ENCODE results near the gene ZNF292.
A peak's percentile ranks its signal among the peaks of the same experiment; 100 is the strongest.
"Not testable (repeated sequence)": the region's sequence is repeated elsewhere in the genome, so short reads cannot be mapped to it uniquely, and the experiment has no call there.

Gene ZNF292

DNA sequence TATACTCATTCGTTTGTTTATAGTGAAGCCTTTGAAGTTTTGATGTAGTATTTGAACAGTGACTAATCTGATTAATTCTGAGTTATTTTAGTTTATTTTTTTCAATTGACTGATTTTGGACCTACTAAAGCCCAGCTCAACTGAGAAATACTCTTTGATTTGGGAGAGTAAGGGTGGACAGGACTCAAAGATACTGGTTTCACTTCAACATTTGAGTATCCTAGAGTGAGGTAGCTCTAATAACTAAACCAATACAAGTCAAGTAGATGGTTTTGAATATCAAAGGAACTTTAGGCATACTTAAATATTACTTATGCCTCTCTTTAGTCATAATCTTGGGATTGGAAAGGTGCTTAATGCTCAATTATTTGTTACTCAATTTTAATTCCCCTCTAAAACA, 65.6 kb downstream of the ZNF292 start:
- no peak for FAIRE-seq

DNA sequence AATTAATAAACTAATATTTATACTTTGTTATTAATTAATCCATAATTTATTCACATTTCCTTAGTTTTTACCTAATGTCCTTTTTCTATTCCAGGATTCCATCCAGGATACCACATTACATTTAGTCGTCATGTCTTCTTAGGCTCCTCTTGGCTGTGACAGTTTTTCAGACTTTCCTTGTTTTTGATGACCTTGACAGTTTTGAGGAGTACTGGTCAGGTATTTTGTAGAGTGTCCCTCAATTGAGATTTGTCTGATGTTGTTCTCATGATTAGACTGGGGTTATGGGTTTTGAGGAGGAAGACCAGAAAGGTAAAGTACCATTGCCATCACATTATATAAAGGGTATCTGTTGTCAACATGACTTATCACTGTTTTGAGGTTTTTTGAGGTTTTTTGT, 67.3 kb downstream of the ZNF292 start:
- no peak for FAIRE-seq

DNA sequence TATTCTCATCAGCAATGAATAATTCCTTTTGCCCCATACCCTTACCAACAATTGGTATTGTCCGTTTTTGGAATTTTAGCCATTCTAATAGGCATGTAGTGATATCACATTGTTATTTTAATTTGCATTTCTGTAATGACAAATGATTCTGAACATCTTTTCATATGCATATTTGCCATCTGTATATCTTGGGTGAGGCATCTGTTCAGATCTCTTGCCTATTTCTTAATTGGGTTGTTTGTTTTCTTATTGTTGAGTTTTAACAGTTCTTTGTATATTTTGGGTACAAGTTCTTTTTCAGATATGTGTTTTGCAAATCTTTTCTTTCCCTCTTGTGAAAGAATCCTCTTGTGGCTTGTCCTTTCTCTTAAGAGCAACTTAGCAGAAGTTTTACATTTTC, 69.6 kb downstream of the ZNF292 start:
- FAIRE-seq, result no peak

DNA sequence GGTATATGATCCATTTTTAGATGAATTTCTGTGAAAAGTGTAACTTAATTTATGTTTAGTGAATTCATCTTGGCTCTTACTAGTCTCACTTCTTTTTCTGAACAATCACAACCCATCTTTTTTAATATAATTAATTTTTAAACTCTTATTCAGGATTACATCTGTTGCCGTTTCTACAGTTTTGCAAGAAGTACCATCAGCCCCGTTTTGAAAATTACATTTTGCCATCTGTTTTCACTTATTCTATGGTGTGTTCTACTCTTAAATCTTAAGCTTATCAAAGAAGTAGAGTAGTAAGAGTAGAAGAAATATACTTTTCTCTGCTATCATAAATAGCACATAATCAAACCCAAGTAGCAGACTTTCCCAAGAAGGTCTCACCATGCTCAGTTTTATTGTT, 70.1 kb downstream of the ZNF292 start:
- FAIRE-seq, result no peak

DNA sequence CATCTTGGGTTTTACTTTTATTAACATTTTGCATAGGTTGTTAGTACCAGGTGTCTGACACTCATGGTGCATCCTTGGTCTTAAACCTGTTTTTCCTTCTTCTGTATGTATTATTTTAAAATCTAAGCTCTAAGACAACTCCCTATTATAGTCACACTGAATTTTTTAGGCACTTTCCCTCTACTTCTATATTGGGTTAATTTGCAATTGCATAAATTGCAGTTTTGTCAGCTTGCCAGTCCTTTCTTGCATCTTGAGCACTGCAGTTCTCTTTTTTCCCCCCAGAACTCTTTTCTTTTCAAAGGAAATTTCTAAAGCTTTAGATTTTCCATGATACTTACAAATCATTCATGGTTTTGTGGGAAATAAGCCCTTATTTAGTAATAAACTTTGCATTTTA, 70.6 kb downstream of the ZNF292 start:
- no peak for FAIRE-seq

DNA sequence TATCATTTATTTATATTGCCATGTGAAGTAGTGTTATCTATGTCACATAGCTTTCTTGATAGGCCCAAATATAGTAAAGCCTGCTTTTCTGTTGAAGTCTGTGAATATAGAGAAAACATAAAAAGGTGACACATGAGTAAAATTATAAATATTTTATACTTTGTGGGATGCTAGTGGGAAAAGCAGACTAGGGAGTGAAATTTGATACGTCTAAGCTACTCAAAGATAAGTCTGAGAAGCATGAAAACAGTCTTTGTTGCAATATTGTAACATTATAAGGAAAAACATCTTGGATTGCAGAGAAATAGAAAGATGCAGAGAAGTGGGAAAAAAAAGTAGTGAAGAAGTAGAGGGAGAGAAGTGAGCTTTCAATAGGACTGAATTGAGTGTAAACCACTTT, 75.4 kb downstream of the ZNF292 start:
- FAIRE-seq, result no peak

DNA sequence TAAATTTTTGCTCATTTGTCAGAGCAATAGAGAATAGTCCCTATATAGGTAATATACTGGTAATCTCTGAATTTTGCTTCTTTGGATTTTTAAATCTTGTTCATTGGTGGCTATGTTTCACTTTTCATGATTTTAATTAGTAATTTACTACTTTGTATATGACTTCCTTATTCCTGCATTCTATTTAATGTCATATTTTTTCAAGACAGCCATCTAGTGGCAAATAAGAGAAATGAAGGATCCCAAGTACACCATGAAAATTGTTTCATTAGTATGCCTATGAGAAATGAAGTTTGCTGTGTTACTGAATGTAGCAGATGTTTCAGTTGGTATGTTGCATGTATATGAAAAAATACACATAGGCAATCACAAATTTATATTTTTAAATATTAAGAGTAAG, 82.4 kb downstream of the ZNF292 start:
- peak; percentile 88 for FAIRE-seq

DNA sequence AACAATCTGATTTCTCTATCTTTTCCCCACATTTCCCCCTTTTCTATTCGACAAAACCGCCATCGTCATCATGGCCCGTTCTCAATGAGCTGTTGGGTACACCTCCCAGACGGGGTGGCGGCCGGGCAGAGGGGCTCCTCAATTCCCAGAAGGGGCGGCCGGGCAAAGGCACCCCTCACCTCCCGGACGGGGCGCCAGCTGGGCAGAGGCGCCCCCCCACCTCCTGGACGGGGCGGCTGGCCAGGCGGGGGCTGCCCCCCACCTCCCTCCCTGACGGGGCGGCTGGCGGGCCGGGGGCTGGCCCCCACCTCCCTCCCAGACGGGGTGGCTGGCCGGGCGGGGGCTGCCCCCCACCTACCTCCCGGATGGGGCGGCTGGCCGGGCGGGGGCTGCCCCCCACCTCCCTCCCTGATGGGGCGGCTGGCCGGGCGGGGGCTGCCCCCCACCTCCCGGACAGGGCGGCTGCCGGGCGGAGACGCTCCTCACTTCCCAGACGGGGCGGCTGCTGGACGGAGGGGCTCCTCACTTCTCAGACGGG, 83.8 kb downstream of the ZNF292 start:
- FAIRE-seq, result not testable (repeated sequence)

DNA sequence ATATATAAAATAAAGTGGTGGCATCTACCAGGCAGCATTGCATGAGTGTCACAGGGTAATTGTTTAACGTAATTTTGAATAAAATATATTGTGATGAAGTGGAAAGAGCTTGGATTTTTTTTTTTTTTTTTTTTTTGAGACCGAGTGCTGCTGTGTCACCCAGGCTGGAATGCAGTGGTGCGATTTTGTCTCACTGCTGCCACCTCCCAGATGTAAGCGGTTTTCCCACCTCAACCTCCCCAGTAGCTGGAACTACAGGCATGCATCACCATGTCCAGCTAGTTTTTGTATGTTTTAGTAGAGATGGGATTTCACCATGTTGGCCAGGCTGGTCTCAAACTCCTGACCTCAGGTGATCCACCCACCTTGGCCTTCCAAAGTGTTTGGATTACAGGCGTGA, 85.9 kb downstream of the ZNF292 start:
- FAIRE-seq, result no peak

DNA sequence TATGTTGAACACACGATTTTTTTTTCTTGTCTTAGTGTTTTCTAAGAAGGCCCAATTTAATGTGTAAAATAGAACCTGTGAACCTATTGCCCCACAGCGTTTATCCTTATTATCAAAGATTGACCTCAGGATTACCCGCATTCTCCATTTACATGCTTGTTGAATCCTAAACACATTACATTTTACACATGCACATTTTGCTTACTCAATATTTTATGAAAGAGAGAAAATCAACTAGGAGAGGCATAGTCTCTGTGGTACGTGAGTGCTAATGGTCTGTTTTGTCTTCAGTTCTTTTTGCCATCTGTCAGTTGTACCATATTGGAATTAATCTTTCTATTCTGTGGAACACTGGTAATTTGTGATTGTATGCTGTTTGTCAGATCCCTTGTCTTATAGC, 86.9 kb downstream of the ZNF292 start:
- FAIRE-seq, result no peak

DNA sequence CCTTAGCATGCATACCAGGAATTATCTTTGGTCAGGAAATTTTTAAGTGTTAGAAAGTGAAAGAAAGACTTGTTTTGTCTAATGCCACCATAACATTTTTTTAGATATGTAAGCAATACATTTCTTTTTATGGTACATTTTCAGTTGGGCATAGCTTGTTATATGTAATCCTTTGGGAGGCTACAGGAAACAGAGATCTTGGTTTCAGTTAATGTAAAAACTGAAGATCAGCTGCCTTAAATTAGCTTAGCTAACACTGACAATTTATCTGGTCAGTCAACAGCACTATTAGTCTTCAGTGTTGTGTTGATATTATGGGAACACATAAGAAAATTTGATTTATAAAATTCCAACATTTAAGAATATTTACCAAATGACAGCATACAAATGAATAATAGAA, 88.4 kb downstream of the ZNF292 start:
- no peak for FAIRE-seq

DNA sequence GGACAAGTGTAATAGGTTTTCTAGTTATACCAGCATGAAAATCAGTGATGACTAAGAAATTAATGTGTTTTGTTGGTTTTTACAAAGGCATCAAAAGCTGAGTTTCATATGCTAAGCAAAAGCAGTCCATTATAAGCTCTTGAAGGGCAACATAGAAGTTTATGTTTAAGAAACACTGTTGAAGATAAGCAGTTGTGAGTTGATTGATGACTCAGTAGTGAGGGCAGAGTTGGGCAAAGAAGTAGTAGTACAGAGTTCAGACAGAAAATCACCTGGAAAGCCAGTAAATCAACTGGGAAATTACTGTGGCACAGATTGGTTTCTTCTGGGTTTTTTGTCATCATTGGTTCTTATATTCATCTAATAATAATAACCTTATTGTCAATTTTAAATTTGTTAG, 89.0 kb downstream of the ZNF292 start:
- no peak for FAIRE-seq

DNA sequence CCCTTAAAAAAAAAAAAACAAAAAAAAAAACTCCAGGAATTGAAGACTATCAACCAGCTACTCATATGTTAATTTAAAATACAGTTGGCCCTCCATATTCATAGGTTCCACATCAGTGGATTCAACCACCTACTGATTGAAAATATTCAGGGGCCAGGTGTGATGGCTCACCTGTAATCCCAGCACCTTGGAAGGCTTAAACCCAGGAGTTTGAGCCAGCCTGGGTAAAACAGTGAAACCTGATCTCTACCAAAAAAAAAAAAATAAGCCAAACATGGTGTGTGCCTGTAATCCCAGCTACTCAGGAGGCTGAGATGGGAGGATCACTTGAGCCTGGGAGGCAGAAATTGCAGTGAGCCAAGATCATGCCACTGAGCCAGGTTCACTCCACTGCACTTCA, 94.7 kb downstream of the ZNF292 start:
- no peak for FAIRE-seq

DNA sequence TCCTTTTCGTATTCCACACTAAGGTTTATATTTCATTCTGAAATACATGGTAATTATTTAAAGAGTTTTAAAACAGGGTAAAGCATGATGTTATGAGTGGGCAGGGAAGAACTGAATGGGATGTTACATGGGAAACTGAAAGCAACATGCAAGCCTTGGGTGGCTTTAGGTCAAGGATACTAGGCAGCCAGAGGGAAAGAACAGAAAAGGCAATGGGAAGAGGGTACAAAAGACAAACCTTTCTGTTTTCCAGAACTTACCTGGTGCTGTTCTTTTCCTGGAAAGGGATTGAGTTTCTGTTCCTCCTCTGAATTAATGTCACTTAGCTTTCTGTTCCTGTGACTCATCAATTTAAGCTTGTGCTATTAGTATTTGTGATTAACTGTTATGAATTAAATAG, 95.9 kb downstream of the ZNF292 start:
- FAIRE-seq, result no peak

DNA sequence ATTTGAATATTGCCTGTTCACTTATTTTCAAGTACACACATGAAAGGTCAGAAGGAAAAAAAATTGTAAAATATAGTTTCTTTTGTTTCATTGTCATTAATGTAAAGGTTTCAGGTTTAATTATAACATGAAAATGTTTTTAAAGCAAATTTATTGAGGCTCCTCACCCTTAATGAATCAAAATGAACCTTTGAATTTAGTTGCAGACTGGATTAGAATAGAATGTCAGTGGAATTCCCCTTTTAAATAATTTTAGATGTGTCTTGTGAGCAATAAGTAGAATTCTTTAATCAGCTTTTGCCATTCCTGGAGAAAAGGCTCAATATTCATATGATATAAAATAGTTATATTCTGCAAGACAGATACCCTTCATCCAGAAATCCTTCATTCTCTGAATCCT, 96.4 kb downstream of the ZNF292 start:
- FAIRE-seq, result no peak

DNA sequence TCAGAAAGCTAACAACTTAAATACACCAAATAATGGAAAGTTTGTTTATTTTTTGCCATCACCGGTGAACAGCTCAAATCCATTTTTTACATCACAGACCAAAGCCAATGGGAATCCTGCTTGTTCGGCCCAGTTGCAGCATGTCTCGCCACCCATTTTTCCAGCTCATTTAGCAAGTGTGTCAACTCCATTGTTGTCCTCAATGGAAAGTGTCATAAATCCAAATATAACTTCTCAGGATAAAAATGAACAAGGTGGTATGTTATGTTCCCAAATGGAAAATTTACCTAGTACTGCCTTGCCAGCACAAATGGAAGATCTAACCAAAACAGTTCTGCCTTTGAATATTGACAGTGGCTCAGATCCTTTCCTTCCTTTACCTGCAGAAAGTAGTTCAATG, 101.7 kb downstream of the ZNF292 start:
- FAIRE-seq, result no peak

DNA sequence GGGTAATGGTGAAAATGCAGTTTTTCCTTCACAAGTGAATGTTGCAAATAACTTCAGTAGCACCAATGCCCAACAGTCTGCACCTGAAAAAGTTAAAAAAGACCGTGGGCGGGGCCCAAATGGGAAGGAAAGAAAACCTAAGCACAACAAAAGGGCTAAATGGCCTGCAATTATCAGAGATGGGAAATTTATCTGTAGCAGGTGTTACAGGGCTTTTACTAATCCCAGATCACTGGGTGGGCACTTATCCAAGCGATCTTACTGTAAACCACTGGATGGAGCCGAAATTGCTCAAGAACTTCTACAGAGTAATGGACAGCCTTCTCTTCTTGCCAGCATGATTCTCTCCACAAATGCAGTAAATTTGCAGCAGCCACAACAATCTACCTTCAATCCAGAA, 102.2 kb downstream of the ZNF292 start:
- FAIRE-seq, result no peak

DNA sequence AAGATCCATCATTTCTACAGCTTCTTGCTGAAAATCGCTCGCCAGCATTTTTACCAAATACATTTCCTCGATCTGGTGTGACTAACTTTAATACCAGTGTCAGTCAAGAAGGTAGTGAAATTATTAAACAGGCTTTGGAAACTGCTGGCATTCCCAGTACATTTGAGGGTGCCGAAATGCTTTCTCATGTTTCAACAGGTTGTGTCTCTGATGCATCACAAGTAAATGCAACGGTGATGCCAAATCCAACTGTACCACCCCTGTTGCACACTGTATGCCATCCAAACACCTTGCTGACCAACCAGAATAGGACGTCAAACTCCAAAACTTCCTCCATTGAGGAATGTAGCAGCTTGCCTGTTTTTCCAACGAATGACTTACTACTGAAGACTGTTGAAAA, 102.6 kb downstream of the ZNF292 start:
- FAIRE-seq, result no peak

DNA sequence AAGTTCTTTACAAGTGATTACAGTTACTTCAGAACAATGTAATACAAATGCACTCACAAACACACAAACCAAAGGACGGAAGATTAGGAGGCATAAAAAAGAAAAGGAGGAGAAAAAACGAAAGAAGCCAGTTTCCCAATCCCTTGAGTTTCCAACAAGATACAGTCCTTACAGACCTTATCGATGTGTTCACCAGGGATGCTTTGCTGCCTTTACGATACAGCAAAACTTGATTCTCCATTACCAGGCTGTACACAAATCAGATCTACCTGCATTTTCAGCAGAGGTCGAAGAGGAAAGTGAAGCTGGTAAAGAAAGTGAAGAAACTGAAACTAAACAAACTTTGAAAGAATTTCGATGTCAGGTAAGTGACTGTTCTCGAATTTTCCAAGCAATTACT, 104.4 kb downstream of the ZNF292 start:
- FAIRE-seq, result no peak

DNA sequence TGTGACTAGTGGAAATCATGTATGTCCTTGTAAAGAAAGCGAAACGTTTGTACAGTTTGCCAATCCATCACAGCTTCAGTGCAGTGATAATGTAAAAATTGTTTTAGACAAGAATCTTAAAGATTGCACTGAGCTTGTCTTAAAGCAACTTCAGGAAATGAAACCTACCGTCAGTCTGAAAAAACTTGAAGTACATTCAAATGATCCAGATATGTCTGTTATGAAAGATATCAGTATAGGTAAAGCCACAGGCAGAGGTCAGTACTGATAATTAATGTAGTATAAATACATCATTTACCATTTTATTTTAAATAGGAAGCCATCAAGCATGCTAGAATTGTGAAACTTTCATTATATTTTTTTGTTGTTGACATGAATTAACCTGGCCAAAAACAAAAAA, 106.2 kb downstream of the ZNF292 start:
- no peak for FAIRE-seq

DNA sequence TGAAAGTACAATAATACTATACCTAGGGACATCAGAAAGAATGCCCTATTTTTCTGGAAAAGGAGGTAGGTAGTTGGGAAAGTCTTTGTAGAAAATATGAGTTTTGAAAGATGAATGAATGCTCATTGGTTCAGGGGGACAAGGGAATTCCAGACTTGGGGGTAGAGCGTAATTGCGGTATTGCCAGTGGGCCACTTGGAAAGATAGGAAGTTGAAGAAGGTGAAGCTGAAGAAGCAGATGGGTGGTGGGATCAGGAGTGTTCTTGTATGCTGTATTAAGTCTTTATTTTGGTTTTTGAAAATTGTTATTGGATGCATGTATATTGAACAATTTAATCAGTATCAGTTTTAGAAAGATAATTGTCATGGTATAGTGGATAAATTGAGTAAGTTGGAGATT, 109.1 kb downstream of the ZNF292 start:
- FAIRE-seq, result no peak

DNA sequence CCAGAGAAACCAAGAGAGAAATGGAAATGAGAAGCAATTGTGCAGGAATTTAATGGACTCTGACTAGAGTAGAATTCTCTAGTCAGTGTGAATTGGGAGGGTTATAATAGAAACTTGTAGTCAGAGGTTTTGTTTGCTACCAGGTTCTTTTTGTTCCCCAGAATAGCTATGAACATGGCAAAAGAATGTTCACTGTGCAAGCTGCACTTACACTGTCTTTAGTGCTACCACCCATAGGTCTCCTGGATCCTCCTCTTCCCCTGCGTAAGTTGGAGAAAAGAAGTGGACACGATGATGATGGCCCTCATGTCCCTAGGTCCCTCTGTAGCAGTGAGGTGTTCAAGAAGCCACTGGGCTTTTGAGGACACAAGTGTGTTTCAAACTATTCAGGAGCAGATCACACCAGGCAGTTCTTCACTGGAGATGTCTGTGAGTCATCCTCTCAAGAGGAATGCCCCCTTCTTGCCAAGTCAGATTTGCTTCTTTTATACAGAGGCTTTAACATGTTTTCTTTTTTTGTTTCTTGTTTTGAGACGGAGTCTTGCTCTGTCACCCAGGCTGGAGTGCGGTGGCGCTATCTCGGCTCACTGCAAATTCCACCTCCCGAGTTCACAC, 119.4 kb downstream of the ZNF292 start:
- FAIRE-seq, result no peak

DNA sequence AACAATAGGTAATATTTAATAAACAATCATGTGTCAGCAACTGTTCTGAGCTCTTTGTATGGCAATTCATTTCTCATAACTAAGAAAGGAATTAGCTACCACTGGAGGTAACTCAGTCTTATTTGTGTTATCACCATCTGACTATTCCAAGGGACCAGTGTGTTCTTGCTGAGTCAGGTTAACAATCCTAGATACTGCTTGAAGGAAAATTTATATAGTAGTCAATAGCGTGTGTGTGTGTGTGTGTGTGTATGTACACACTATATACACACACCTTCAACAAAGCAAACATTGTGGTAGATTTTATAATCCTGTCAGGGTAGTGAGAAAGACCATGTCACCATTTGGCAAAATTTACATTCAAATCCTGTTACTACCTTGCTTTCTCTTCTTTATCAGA, 121.3 kb downstream of the ZNF292 start:
- FAIRE-seq, result no peak

DNA sequence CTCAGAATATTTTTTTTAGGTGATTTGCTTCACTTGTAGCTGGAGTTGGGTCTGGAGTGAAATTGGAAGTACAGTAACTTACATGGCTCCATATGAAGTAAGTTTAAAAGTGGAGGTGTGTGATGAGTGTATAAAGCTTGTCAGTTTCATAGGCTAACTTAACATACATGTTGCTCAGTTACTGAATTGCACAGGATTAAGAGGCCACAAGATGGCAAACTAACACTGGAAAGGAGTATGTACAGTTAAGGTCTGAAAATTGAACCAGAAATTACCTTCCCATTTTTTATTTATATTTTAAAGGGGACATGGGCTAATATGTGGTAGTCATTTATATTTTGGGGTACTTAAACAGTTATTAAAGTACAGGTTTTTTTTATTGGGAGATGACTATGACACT, 121.8 kb downstream of the ZNF292 start:
- FAIRE-seq, result no peak

DNA sequence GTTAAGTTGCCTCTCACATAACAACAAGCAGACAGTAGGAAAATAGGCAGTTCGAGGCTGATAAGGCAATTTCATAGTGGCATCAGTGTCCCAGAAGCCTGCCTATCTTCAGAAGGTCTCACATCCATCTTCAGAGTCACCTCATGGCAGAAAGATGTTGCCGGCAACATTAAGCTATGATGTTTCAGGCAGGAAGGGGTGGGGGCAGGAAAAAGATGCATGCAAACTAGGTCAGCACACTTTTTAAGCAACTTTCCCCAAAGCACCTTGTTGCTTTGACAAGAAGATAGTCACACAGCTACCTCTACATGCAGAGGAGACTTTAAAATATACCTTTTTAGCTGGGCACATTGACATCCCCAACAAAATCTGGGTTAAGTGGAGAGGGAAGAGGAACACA, 123.8 kb downstream of the ZNF292 start:
- FAIRE-seq, result no peak

DNA sequence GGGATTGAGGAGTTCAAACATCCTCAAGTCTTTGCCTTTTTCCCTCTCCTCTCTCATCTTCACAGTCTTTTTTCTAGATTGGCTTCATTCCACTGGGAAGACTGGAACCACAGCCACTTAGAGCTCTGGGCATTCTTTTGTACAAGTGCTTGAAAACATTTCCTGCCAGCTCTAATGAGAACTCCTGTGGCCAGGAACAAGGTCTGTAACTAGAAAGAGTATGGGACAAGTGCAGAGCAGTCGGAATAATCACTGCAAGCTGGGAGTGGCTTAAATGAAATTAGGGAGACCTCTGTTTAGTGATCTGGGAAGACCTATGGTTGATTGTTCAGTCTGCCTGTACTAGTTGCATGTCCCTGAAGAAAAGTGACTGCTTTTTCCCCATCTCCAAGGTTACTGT, 126.1 kb downstream of the ZNF292 start:
- FAIRE-seq, result no peak

Data from endometrium (tissue), 2 donors.